ENCODE measurements around the gene CD9.

DNA sequence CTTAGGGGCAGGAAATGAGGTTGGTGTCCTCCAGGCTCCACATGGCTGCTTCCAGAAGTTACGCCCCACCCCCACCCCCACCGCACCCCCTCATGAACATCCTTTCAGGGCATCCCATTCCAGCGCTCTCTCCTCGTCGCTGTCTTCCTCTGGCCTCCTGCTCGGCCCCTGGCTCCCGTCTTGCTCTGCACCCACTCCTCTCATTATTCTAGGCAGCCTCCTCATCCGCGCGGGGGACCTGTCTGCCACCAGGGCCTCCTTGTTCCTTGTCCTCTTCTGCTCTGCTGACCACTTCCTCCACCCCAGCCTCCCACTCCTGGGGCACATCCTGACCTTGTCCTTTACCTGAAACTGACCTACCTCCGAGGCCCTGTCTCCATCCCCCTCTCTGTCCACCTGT, 80.5 kb downstream of the CD9 start:
- no peak for TF ChIP-seq POLR2AphosphoS5 (IDR thresholded peaks at IDR 0.05; ENCODE audit: low read depth, low read length)
- no peak for TF ChIP-seq POLR2A (IDR thresholded peaks at IDR 0.05; ENCODE audit: low read depth, low read length)
- no peak for TF ChIP-seq TAF1 (IDR thresholded peaks at IDR 0.05; ENCODE audit: low read depth, low read length)
- no peak for TF ChIP-seq POU2F2 (IDR thresholded peaks at IDR 0.05; ENCODE audit: low read depth, low read length)
- no peak for TF ChIP-seq PAX5 (IDR thresholded peaks at IDR 0.05; ENCODE audit: insufficient read depth, low read length, severe bottlenecking)
